ENCODE data around the gene TINAG.

TINAG gene

DNA sequence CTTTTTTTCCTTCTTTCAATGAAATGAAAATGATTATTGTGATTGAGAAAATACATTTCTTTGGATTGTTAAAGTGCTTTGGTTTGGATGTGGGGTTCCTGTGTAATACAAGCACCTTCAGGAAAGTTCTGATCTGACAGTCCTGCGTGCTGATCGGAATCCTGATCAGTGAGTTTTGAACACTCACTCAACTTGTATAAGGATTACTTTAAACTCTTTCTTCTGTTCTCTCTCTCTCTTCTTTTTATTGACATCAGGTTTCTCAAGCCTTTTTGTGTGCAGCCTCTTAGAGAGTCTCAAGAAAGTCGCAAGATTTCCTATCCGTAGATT, 710 bp downstream of the TINAG start:
- TF ChIP-seq, protein P1, sequence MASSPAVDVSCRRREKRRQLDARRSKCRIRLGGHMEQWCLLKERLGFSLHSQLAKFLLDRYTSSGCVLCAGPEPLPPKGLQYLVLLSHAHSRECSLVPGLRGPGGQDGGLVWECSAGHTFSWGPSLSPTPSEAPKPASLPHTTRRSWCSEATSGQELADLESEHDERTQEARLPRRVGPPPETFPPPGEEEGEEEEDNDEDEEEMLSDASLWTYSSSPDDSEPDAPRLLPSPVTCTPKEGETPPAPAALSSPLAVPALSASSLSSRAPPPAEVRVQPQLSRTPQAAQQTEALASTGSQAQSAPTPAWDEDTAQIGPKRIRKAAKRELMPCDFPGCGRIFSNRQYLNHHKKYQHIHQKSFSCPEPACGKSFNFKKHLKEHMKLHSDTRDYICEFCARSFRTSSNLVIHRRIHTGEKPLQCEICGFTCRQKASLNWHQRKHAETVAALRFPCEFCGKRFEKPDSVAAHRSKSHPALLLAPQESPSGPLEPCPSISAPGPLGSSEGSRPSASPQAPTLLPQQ (tag by site-specific recombination; IDR thresholded peaks at IDR 0.05) = no peak
- no peak for TF ChIP-seq ZSCAN5A (tag by site-specific recombination; IDR thresholded peaks at IDR 0.05)
- TF ChIP-seq, protein P2, sequence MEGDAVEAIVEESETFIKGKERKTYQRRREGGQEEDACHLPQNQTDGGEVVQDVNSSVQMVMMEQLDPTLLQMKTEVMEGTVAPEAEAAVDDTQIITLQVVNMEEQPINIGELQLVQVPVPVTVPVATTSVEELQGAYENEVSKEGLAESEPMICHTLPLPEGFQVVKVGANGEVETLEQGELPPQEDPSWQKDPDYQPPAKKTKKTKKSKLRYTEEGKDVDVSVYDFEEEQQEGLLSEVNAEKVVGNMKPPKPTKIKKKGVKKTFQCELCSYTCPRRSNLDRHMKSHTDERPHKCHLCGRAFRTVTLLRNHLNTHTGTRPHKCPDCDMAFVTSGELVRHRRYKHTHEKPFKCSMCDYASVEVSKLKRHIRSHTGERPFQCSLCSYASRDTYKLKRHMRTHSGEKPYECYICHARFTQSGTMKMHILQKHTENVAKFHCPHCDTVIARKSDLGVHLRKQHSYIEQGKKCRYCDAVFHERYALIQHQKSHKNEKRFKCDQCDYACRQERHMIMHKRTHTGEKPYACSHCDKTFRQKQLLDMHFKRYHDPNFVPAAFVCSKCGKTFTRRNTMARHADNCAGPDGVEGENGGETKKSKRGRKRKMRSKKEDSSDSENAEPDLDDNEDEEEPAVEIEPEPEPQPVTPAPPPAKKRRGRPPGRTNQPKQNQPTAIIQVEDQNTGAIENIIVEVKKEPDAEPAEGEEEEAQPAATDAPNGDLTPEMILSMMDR (tag by site-specific recombination; IDR thresholded peaks at IDR 0.05) = no peak
- no peak for TF ChIP-seq ZNF701 (tag by site-specific recombination; IDR thresholded peaks at IDR 0.05)
- TF ChIP-seq ZNF747 (tag by site-specific recombination; IDR thresholded peaks at IDR 0.05) = no peak
- TF ChIP-seq ZNF239 (tag by site-specific recombination; IDR thresholded peaks at IDR 0.05) = no peak
- no peak for TF ChIP-seq ZBTB44 (tag by site-specific recombination; IDR thresholded peaks at IDR 0.05)
- TF ChIP-seq ZNF768 (tag by site-specific recombination; IDR thresholded peaks at IDR 0.05) = no peak
- TF ChIP-seq ZNF623 (tag by site-specific recombination; IDR thresholded peaks at IDR 0.05) = no peak
- no peak for TF ChIP-seq ZNF596 (tag by site-specific recombination; IDR thresholded peaks at IDR 0.05)
- TF ChIP-seq ZNF138 (tag by site-specific recombination; IDR thresholded peaks at IDR 0.05; ENCODE audit: borderline replicate concordance) = no peak
- TF ChIP-seq ZNF174 (tag by site-specific recombination; IDR thresholded peaks at IDR 0.05) = no peak
- TF ChIP-seq, protein P3, sequence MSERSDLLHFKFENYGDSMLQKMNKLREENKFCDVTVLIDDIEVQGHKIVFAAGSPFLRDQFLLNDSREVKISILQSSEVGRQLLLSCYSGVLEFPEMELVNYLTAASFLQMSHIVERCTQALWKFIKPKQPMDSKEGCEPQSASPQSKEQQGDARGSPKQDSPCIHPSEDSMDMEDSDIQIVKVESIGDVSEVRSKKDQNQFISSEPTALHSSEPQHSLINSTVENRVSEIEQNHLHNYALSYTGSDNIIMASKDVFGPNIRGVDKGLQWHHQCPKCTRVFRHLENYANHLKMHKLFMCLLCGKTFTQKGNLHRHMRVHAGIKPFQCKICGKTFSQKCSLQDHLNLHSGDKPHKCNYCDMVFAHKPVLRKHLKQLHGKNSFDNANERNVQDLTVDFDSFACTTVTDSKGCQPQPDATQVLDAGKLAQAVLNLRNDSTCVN (tag by site-specific recombination; optimal IDR thresholded peaks at IDR 0.05) = no peak
- no peak for TF ChIP-seq ZNF488 (tag by site-specific recombination; IDR thresholded peaks at IDR 0.05)
- no peak for TF ChIP-seq HOXD13 (CRISPR knock-in tag; IDR thresholded peaks at IDR 0.05; ENCODE audit: borderline replicate concordance)
- TF ChIP-seq, protein P4, sequence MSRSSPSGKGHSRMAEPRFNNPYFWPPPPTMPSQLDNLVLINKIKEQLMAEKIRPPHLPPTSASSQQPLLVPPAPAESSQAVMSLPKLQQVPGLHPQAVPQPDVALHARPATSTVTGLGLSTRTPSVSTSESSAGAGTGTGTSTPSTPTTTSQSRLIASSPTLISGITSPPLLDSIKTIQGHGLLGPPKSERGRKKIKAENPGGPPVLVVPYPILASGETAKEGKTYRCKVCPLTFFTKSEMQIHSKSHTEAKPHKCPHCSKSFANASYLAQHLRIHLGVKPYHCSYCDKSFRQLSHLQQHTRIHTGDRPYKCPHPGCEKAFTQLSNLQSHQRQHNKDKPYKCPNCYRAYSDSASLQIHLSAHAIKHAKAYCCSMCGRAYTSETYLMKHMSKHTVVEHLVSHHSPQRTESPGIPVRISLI (tag by site-specific recombination; IDR thresholded peaks at IDR 0.05) = no peak
- no peak for TF ChIP-seq ZNF148 (tag by site-specific recombination; IDR thresholded peaks at IDR 0.05; ENCODE audit: borderline replicate concordance)
- TF ChIP-seq MEIS1 (CRISPR knock-in tag; IDR thresholded peaks at IDR 0.05; ENCODE audit: borderline replicate concordance) = no peak
- TF ChIP-seq ZNF169 (tag by site-specific recombination; IDR thresholded peaks at IDR 0.05) = no peak
- TF ChIP-seq, protein P5, sequence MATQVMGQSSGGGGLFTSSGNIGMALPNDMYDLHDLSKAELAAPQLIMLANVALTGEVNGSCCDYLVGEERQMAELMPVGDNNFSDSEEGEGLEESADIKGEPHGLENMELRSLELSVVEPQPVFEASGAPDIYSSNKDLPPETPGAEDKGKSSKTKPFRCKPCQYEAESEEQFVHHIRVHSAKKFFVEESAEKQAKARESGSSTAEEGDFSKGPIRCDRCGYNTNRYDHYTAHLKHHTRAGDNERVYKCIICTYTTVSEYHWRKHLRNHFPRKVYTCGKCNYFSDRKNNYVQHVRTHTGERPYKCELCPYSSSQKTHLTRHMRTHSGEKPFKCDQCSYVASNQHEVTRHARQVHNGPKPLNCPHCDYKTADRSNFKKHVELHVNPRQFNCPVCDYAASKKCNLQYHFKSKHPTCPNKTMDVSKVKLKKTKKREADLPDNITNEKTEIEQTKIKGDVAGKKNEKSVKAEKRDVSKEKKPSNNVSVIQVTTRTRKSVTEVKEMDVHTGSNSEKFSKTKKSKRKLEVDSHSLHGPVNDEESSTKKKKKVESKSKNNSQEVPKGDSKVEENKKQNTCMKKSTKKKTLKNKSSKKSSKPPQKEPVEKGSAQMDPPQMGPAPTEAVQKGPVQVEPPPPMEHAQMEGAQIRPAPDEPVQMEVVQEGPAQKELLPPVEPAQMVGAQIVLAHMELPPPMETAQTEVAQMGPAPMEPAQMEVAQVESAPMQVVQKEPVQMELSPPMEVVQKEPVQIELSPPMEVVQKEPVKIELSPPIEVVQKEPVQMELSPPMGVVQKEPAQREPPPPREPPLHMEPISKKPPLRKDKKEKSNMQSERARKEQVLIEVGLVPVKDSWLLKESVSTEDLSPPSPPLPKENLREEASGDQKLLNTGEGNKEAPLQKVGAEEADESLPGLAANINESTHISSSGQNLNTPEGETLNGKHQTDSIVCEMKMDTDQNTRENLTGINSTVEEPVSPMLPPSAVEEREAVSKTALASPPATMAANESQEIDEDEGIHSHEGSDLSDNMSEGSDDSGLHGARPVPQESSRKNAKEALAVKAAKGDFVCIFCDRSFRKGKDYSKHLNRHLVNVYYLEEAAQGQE (tag by site-specific recombination; IDR thresholded peaks at IDR 0.05) = no peak
- no peaks in the 10 kb centered on the region for H3K9me3 ChIP-seq (ENCODE audit: control insufficient read depth, insufficient read depth, low read depth, low read length)
- H3K36me3 ChIP-seq (ENCODE audit: control insufficient read depth in 2 of 2, insufficient read depth in 1 of 2, low read length in 2 of 2) = no peaks in the 10 kb centered on the region
- no peak overlapping the region for H3K4me3 ChIP-seq (ENCODE audit: low read depth, low read length)
- CTCF ChIA-PET = no interaction called here
- no peaks in the 10 kb centered on the region for H3K4me1 ChIP-seq (ENCODE audit: control insufficient read depth, insufficient read depth, low read length)
- no peak overlapping the region for H3K27ac ChIP-seq (ENCODE audit: extremely low read depth, low read depth, low read length)
- POLR2A ChIA-PET = no interaction called here

All from HEK293 (cell line).